H9 (cell line): ENCODE data around the gene FKBP11. TPM values are rescaled to one million over a fixed set of nuclear protein-coding genes. Genes with fewer than 3 reads are reported as not detected.

Experiments used
- DNase-seq: peaks from one replicate; pipeline ENCODE4 v3.0.0-alpha.2; 2017
- H2AFZ ChIP-seq: one replicate; pipeline ENCODE4 v1.6.1; 2013; ENCODE audit warnings: mild to moderate bottlenecking, low read length, control low read depth, moderate library complexity
- H2AK5ac ChIP-seq: 2 replicates; pipeline ENCODE4 v1.6.1; 2013; ENCODE audit warnings: low read length, control low read depth, mixed read lengths; ENCODE audit not compliant: insufficient read length
- H2BK120ac ChIP-seq: one replicate; pipeline ENCODE4 v1.6.1; 2013; ENCODE audit warnings: low read depth, mild to moderate bottlenecking, low read length, control low read depth, inconsistent platforms; ENCODE audit not compliant: poor library complexity, severe bottlenecking
- H2BK12ac ChIP-seq: 2 replicates; pipeline ENCODE4 v1.6.1; 2013; ENCODE audit warnings: low read length, control low read depth, mixed read lengths, low read depth; ENCODE audit not compliant: insufficient read length
- H2BK15ac ChIP-seq: 2 replicates; pipeline ENCODE4 v1.6.1; 2013; ENCODE audit warnings: low read depth, low read length, control low read depth
- H2BK20ac ChIP-seq: one replicate; pipeline ENCODE4 v1.6.1; 2013; ENCODE audit warnings: low read depth, mild to moderate bottlenecking, low read length, control low read depth, inconsistent platforms; ENCODE audit not compliant: poor library complexity, severe bottlenecking
- H2BK5ac ChIP-seq: 2 replicates; pipeline ENCODE4 v1.6.1; 2013; ENCODE audit warnings: low read length, control low read depth, mixed read lengths; ENCODE audit not compliant: insufficient read length
- H3K14ac ChIP-seq: 2 replicates; pipeline ENCODE4 v1.6.1; 2013; ENCODE audit warnings: low read length, control low read depth; ENCODE audit not compliant: insufficient read depth
- H3K18ac ChIP-seq: 2 replicates; pipeline ENCODE4 v1.6.1; 2013; ENCODE audit warnings: low read depth, mild to moderate bottlenecking, mixed read lengths, low read length, control low read depth; ENCODE audit not compliant: insufficient read length
- H3K23ac ChIP-seq: 2 replicates; pipeline ENCODE4 v1.6.1; 2013; ENCODE audit warnings: low read length, control low read depth, mixed read lengths, low read depth; ENCODE audit not compliant: insufficient read length
- H3K23me2 ChIP-seq: 2 replicates; pipeline ENCODE4 v1.6.1; 2013; ENCODE audit warnings: low read depth, mild to moderate bottlenecking, mixed read lengths, low read length, control low read depth; ENCODE audit not compliant: insufficient read length, poor library complexity, severe bottlenecking
- H3K27ac ChIP-seq: 2 replicates; pipeline ENCODE4 v1.5.1; 2013; ENCODE audit warnings: low read length, control low read depth, mixed read lengths, low read depth; ENCODE audit not compliant: insufficient read length
- H3K27me3 ChIP-seq: 2 replicates; pipeline ENCODE4 v1.6.1; 2013; ENCODE audit warnings: low read length, control low read depth, inconsistent platforms; ENCODE audit not compliant: insufficient read depth
- H3K4ac ChIP-seq: 2 replicates; pipeline ENCODE4 v1.6.1; 2013; ENCODE audit warnings: low read depth, mild to moderate bottlenecking, control low read depth, inconsistent platforms, low read length, moderate library complexity
- H3K4me1 ChIP-seq: 2 replicates; pipeline ENCODE4 v1.6.1; 2013; ENCODE audit warnings: low read length, control low read depth, inconsistent platforms; ENCODE audit not compliant: insufficient read depth
- H3K4me2 ChIP-seq: 2 replicates; pipeline ENCODE4 v1.6.1; 2013; ENCODE audit warnings: low read length, control low read depth, mixed read lengths; ENCODE audit not compliant: insufficient read length, insufficient read depth
- H3K56ac ChIP-seq: 2 replicates; pipeline ENCODE4 v1.6.1; 2013; ENCODE audit warnings: low read depth, mild to moderate bottlenecking, mixed read lengths, low read length, control low read depth; ENCODE audit not compliant: insufficient read length
- H3K79me1 ChIP-seq: 2 replicates; pipeline ENCODE4 v1.6.1; 2013; ENCODE audit warnings: low read depth, mild to moderate bottlenecking, moderate library complexity, low read length, control low read depth, inconsistent platforms; ENCODE audit not compliant: insufficient read depth, poor library complexity, severe bottlenecking
- H3K79me2 ChIP-seq: 2 replicates; pipeline ENCODE4 v1.6.1; 2013; ENCODE audit warnings: low read length, control low read depth, inconsistent platforms; ENCODE audit not compliant: insufficient read depth
- H3K9ac ChIP-seq: 2 replicates; pipeline ENCODE4 v1.6.1; 2013; ENCODE audit warnings: low read length, control low read depth, mixed read lengths; ENCODE audit not compliant: insufficient read length; ENCODE audit errors: extremely low read depth
- H3K9me3 ChIP-seq: one replicate; pipeline ENCODE4 v1.6.1; 2013; ENCODE audit warnings: low read depth, low read length, inconsistent platforms; ENCODE audit not compliant: control insufficient read depth
- H3T11ph ChIP-seq: one replicate; pipeline ENCODE4 v1.6.1; 2013; ENCODE audit warnings: mild to moderate bottlenecking, low read length, control low read depth, inconsistent platforms
- H4K20me1 ChIP-seq: one replicate; pipeline ENCODE4 v1.6.1; 2013; ENCODE audit not compliant: control insufficient read depth, insufficient read length, insufficient read depth
- H4K5ac ChIP-seq: 2 replicates; pipeline ENCODE4 v1.6.1; 2013; ENCODE audit warnings: low read depth, mild to moderate bottlenecking, mixed read lengths, low read length, control low read depth; ENCODE audit not compliant: insufficient read length
- H4K8ac ChIP-seq: replicated peaks from 2 replicates; pipeline ENCODE4 v1.6.1; 2013; ENCODE audit warnings: low read length, control low read depth, mixed read lengths, low read depth; ENCODE audit not compliant: insufficient read length
- H4K91ac ChIP-seq: 2 replicates; pipeline ENCODE4 v1.6.1; 2013; ENCODE audit warnings: low read depth, mild to moderate bottlenecking, moderate library complexity, mixed read lengths, low read length, control low read depth; ENCODE audit not compliant: insufficient read length
- H3K27ac Mint-ChIP-seq, 3 experiments: 2 replicates in 2 of 3; 3 replicates in 1 of 3; pipeline ENCODE4 v1.8.0; 2020 to 2021; ENCODE audit warnings: mixed read lengths in 3 of 3, mild to moderate bottlenecking in 1 of 3, moderate library complexity in 1 of 3
- H3K27me3 Mint-ChIP-seq: 2 replicates; pipeline ENCODE4 v1.8.0; 2021; ENCODE audit warnings: low read depth, mild to moderate bottlenecking, moderate library complexity, mixed read lengths
- H3K36me3 Mint-ChIP-seq, 3 experiments: 2 replicates in 2 of 3; 3 replicates in 1 of 3; pipeline ENCODE4 v1.8.0; 2020 to 2021; ENCODE audit warnings: low read depth in 3 of 3, mixed read lengths in 3 of 3; ENCODE audit not compliant: insufficient read depth in 1 of 3
- H3K4me1 Mint-ChIP-seq, 2 experiments: 2 replicates each; pipeline ENCODE4 v1.8.0; 2020; ENCODE audit warnings: mixed read lengths in 2 of 2
- H3K4me3 Mint-ChIP-seq, 2 experiments: 2 replicates in 1 of 2; 3 replicates in 1 of 2; pipeline ENCODE4 v1.8.0; 2020 to 2021; ENCODE audit warnings: mild to moderate bottlenecking in 2 of 2, mixed read lengths in 2 of 2, moderate library complexity in 1 of 2
- H3K9me3 Mint-ChIP-seq, 2 experiments: 2 replicates in 1 of 2; 3 replicates in 1 of 2; pipeline ENCODE4 v1.8.0; 2020; ENCODE audit warnings: mild to moderate bottlenecking in 2 of 2, mixed read lengths in 2 of 2, moderate library complexity in 1 of 2
- WGBS: extraction: QIAGEN DNeasy Blood & Tissue Kit; methylation state at CpG from one replicate; pipeline ENCODE4 v1.1.7; 2013; ENCODE audit warnings: missing lambda C conversion rate, low lambda C conversion rate, mixed read lengths; ENCODE audit not compliant: insufficient read length; ENCODE audit errors: extremely low coverage; 5-methylcytosine and 5-hydroxymethylcytosine counted together
- total RNA-seq: library from RNA; stranded (reverse); gene quantifications from 2 replicates; pipeline ENCODE4 v1.2.1, GENCODE V29; 2021
- TF ChIP-seq, protein P1 (sequence below): fragments of 200-600 bp; sonication (generic); conservative IDR thresholded peaks from 3 replicates; pipeline ENCODE4 v1.8.0; 2021; ENCODE audit warnings: antibody characterized with exemption, mild to moderate bottlenecking

FKBP11 gene
- total RNA-seq, 1 experiment from 2014 or later, result 40.8 TPM

DNA sequence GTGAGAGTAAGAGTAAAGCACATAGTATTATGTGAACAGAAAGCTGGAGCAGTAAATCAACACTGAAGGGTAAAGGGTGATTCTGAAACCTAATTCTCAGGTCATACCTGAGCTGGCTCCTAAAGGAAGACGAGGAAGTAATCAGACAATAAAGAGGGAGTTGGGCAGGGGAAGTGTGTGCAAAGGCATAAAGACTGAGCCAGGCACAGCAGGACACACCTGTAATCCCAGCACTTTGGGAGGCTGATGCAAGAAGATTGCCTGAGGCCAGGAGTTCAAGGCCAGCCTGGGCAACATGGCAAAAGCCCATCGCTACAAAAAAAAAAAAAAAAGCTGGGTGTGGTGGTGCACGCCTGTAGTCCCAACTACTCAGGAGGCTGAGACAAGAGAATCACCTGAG lies 22.4 kb upstream of the FKBP11 start:
- Histone ChIP-seq H4K5ac (no peak overlapping the region), H3K79me2 (peaks cover 27% of the 10 kb centered on the region; the same call in 1 of the 2 replicates), H3K4me2 (no peak overlapping the region), H3K79me1 (peaks cover 10% of the 10 kb centered on the region), H2AFZ (no peak overlapping the region), H2AK5ac (no peak overlapping the region), H3K4me1 (no peaks in the 10 kb centered on the region), H2BK120ac (no peak overlapping the region), H3K23me2 (no peaks in the 10 kb centered on the region), H2BK12ac (no peak overlapping the region), H2BK5ac (no peak overlapping the region), H3K27ac (no peak overlapping the region), H3K14ac (no peak overlapping the region), H3K56ac (no peak overlapping the region), H2BK20ac (no peak overlapping the region), H3K23ac (no peak overlapping the region), H4K8ac (no peak overlapping the region), H4K91ac (no peak overlapping the region), H3K9ac (no peak overlapping the region), H4K20me1 (no peaks in the 10 kb centered on the region), H2BK15ac (no peak overlapping the region), H3K4ac (no peak overlapping the region), H3K27me3 (no peaks in the 10 kb centered on the region), H3K18ac (no peak overlapping the region), H3T11ph (no peak overlapping the region), H3K9me3 (no peaks in the 10 kb centered on the region)
- TF ChIP-seq, protein P1, sequence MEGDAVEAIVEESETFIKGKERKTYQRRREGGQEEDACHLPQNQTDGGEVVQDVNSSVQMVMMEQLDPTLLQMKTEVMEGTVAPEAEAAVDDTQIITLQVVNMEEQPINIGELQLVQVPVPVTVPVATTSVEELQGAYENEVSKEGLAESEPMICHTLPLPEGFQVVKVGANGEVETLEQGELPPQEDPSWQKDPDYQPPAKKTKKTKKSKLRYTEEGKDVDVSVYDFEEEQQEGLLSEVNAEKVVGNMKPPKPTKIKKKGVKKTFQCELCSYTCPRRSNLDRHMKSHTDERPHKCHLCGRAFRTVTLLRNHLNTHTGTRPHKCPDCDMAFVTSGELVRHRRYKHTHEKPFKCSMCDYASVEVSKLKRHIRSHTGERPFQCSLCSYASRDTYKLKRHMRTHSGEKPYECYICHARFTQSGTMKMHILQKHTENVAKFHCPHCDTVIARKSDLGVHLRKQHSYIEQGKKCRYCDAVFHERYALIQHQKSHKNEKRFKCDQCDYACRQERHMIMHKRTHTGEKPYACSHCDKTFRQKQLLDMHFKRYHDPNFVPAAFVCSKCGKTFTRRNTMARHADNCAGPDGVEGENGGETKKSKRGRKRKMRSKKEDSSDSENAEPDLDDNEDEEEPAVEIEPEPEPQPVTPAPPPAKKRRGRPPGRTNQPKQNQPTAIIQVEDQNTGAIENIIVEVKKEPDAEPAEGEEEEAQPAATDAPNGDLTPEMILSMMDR, result no peak
- H3K4me3 Mint-ChIP-seq, result no peak overlapping the region
- no peaks in the 10 kb centered on the region for H3K27me3 Mint-ChIP-seq
- DNase-seq, result no peak
- no CpG with 5 or more reads among the region's 3 CpGs for WGBS
- H3K4me1 Mint-ChIP-seq, result peaks cover 11 to 13% of the 10 kb centered on the region in 2 experiments
- peak overlapping the region; percentile 44 to 87 (median 59); a peak in 6 of 7 replicates for H3K27ac Mint-ChIP-seq
- H3K36me3 Mint-ChIP-seq, result peaks cover 1 to 40% (median 23%) of the 10 kb centered on the region in 3 experiments; a peak in 6 of 7 replicates
- H3K9me3 Mint-ChIP-seq, result no peaks in the 10 kb centered on the region
